Measurements from ENCODE around the gene FGF9.

DNA sequence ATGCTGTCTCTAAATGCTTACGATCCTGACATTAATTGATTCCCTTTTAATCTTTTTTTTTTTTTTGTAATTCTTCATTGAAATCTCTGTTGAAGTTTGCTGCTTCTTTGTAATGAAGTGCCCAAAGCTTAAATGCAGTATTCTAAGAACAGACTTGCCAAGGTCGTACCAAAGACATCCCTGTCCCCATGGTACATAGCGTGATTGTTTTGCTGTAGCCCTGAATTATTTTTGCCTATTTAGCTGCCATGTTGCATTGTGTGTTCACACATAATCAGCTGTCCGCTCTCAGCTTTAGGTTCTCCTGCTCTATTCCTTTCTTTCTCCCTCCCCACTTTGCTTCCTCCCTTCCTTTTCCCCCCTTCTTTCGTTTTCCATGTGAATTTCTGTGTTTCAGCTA lies 21.1 kb downstream of the FGF9 start:
- no peak for TF ChIP-seq CTCF (IDR thresholded peaks at IDR 0.05)
- no peak for TF ChIP-seq ZFX (IDR thresholded peaks at IDR 0.05; ENCODE audit: borderline replicate concordance)
